HEK293 (cell line): Measurements from ENCODE around the gene GPR35.

Experiments used
- YY1 ChIP-seq: fragments of 450-650 bp; formaldehyde crosslinking; IDR thresholded peaks from 2 replicates; pipeline ENCODE4 v1.5.1; 2018; ENCODE audit warnings: missing biosample characterization, missing genetic modification characterization
- ZBTB21 ChIP-seq: fragments of 450-650 bp; formaldehyde crosslinking; IDR thresholded peaks from 2 replicates; pipeline ENCODE4 v1.5.1; 2017; ENCODE audit warnings: missing biosample characterization, missing genetic modification characterization

DNA sequence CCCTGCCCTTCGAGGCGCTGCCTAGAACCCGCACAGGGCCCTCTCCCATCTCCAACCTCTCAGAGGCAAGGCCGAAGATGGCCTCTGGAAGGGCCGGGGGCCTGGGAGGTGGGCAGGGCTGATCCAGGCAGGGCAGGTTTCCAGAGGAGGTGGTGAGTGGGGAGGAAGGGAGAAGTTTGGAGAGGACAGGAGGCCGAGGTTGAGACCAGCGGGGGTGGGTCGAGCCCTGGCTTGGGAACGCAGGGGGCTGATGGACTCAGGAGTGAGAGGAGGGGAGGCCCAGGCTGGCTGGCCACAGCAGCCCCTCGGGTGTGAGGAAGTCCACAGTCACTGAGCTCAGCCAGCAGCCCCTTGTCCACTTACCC is 28.2 kb upstream of the GPR35 start:
- TF ChIP-seq ZBTB21 (tag by site-specific recombination): no peak
- no peak for TF ChIP-seq YY1
